ENCODE data around the gene MLPH. TPM values are rescaled to one million over a fixed set of nuclear protein-coding genes. Genes with fewer than 3 reads are reported as not detected.
A peak's percentile ranks its signal among the peaks of the same experiment; 100 is the strongest.
"Not testable (repeated sequence)": the region's sequence is repeated elsewhere in the genome, so short reads cannot be mapped to it uniquely, and the experiment has no call there.

Gene MLPH
- total RNA-seq, 1 donor from 2014 or later, result 34.6 TPM

DNA sequence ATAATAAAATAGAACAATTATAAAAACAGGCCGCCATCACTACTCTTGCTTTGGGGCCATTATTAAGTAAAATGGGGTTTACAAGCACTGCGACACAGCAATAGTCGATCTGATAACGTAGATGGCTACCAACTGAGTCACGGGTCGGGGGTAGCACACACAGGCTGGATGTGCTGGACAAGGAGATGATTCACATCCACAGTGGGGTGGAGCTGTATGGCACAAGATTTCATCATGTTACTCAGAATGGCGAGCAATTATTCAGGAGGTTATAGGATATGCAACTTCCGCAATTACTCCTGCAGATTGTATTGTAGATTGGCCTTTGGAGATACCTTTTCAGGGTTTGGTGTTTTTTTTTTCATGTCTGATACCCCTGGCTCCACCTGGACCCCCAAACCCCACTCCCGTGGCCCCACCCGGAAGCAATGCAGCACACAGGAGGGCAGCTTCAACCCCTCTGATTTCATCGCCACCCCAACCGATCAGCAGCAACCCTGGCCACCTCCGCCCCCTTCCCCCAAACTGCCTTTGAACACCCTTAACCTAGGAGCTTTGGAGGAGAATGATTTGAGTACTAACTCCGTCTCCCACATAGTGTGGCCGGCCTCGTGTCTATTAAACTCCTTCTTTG lies 21.4 kb upstream of the MLPH start:
- Histone ChIP-seq H3K4me3 (no peak overlapping the region), H3K9me3 (no peaks in the 10 kb centered on the region), H3K36me3 (no peaks in the 10 kb centered on the region), H3K27me3 (no peaks in the 10 kb centered on the region), H3K27ac (peak overlapping the region; percentile 63), H3K4me1 (no peaks in the 10 kb centered on the region)
- TF ChIP-seq POLR2AphosphoS5 (IDR thresholded peaks at IDR 0.05; ENCODE audit: insufficient read depth in 1 of 2, low read depth in 1 of 2) (no peak), POLR2A (IDR thresholded peaks at IDR 0.05) (no peak)
- TF ChIP-seq, protein P1, sequence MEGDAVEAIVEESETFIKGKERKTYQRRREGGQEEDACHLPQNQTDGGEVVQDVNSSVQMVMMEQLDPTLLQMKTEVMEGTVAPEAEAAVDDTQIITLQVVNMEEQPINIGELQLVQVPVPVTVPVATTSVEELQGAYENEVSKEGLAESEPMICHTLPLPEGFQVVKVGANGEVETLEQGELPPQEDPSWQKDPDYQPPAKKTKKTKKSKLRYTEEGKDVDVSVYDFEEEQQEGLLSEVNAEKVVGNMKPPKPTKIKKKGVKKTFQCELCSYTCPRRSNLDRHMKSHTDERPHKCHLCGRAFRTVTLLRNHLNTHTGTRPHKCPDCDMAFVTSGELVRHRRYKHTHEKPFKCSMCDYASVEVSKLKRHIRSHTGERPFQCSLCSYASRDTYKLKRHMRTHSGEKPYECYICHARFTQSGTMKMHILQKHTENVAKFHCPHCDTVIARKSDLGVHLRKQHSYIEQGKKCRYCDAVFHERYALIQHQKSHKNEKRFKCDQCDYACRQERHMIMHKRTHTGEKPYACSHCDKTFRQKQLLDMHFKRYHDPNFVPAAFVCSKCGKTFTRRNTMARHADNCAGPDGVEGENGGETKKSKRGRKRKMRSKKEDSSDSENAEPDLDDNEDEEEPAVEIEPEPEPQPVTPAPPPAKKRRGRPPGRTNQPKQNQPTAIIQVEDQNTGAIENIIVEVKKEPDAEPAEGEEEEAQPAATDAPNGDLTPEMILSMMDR (IDR thresholded peaks at IDR 0.05), result no peak
- intact Hi-C loops (cut with DNase I), result no loop called here
- no peak for DNase-seq (ENCODE audit: extremely low spot score in 2 of 2)

DNA sequence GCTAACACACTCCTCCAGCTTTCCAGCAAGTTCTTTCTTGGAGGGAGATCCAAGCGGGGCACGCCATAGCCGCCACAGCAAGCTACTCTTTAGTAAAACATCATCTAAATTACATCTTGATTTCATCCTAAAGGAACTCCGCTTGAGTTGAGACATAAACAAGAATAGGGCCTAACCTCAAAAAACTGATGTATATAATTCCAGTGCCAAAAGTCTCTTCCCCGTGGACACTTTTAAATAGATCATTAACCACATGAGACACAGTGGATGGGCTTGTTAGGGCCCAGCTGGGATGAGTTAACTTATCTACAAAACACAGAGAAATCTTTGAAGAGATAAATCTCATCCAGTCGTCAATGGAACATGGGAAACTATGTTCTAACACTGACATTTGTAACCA lies 20.8 kb upstream of the MLPH start:
- H3K36me3 ChIP-seq, result no peaks in the 10 kb centered on the region
- no peak for DNase-seq (ENCODE audit: extremely low spot score in 2 of 2)
- H3K4me1 ChIP-seq, result no peaks in the 10 kb centered on the region
- H3K27ac ChIP-seq, result peak overlapping the region; percentile 63
- no peak overlapping the region for H3K4me3 ChIP-seq
- no peaks in the 10 kb centered on the region for H3K27me3 ChIP-seq
- intact Hi-C loops (cut with DNase I), result no loop called here
- no peak for TF ChIP-seq POLR2AphosphoS5 (IDR thresholded peaks at IDR 0.05; ENCODE audit: insufficient read depth in 1 of 2, low read depth in 1 of 2)
- TF ChIP-seq POLR2A (IDR thresholded peaks at IDR 0.05), result no peak
- TF ChIP-seq, protein P1 (IDR thresholded peaks at IDR 0.05), result no peak
- H3K9me3 ChIP-seq, result no peaks in the 10 kb centered on the region

DNA sequence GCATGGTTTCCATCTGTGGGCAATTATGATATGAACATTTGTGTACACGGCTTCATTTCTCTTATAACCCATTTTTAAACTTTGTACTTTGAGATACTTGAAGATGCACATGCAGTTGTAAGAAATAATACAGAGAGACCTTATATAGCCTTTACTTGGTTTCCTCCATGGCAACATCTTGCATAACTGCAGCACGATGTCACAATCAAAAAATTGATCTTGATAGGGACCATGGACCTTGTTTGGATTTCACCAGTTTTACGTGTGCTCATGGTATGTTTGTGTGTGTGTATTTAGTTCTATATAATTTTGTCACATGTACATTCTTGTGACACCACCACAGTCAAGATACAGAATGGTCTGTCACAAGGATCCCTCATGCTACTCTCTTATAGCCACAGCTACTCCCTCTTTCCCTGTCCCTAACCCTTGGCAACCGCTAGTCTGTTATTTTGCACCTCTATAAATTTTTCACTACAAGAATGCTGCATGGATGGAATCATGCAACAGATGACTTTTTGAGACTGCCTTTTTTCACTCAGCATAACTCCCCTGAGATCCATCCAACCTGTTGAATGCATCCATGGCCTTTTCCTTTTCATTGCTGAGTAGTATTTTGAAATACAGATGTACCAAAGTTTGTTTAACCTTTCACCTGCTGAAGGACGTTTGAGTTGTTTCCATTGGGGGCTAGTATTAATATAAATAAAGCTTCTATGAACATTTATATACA lies 19.4 kb upstream of the MLPH start:
- DNase-seq (ENCODE audit: extremely low spot score in 2 of 2), result no peak
- no peak for TF ChIP-seq POLR2A (IDR thresholded peaks at IDR 0.05)
- TF ChIP-seq POLR2AphosphoS5 (IDR thresholded peaks at IDR 0.05; ENCODE audit: insufficient read depth in 1 of 2, low read depth in 1 of 2), result no peak
- TF ChIP-seq, protein P1 (IDR thresholded peaks at IDR 0.05), result no peak
- H3K36me3 ChIP-seq, result no peaks in the 10 kb centered on the region
- peaks cover 5% of the 10 kb centered on the region for H3K4me1 ChIP-seq
- no peaks in the 10 kb centered on the region for H3K27me3 ChIP-seq
- no peak overlapping the region for H3K27ac ChIP-seq
- no peaks in the 10 kb centered on the region for H3K9me3 ChIP-seq
- H3K4me3 ChIP-seq, result no peak overlapping the region
- intact Hi-C loops (cut with DNase I), result no loop called here

DNA sequence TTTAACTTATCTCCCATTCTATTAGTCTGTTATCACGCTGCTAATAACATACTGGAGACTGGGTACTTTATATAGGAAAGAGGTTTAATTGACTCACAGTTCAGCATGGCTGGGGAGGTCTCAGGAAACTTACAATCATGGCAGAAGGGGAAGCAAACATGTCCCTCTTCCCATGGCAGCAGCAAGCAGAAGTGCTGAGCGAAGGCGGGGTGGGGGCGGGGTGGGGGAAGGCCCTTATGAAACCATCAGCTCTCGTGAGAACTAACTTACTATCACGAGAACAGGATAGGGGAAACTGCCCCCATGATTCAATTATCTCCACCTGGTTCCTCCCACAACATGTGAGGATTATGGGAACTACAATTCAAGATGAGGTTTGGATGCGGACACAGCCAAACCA lies 17.6 kb upstream of the MLPH start:
- H3K27ac ChIP-seq; H3K27me3 ChIP-seq; H3K9me3 ChIP-seq; DNase-seq (ENCODE audit: extremely low spot score in 2 of 2); H3K36me3 ChIP-seq; intact Hi-C loops (cut with DNase I); H3K4me3 ChIP-seq; H3K4me1 ChIP-seq: not testable (repeated sequence)

DNA sequence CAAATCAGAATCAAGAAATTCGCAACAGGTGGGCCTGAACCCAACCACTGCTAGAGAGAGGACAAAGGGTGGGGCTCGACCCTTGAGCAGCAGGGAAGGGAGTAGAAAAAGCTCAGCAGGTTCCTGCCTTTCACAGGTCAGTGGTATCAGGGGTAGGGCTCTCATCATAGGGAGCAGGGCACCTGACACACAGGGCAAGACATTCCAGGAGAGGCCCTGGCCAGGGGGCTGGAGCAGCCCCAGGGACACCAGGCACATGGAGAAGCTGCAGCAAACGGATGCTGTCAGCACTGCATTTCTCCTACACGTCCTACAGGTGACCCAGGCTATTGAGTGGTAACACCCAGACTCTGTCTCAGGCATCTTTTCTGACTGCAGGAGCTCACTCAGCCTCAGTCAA lies 17.2 kb upstream of the MLPH start:
- Histone ChIP-seq H3K4me3 (no peak overlapping the region), H3K27ac (no peak overlapping the region), H3K9me3 (no peaks in the 10 kb centered on the region), H3K36me3 (no peaks in the 10 kb centered on the region), H3K27me3 (no peaks in the 10 kb centered on the region), H3K4me1 (peaks cover 13% of the 10 kb centered on the region)
- intact Hi-C loops (cut with DNase I), result loop anchor here (5.0 to 10.0 kb wide), 2 partner anchors 58 to 315 kb away; partner anchors contain the start of gene COL6A3
- TF ChIP-seq POLR2AphosphoS5 (IDR thresholded peaks at IDR 0.05; ENCODE audit: insufficient read depth in 1 of 2, low read depth in 1 of 2), result no peak
- DNase-seq (ENCODE audit: extremely low spot score in 2 of 2), result no peak

DNA sequence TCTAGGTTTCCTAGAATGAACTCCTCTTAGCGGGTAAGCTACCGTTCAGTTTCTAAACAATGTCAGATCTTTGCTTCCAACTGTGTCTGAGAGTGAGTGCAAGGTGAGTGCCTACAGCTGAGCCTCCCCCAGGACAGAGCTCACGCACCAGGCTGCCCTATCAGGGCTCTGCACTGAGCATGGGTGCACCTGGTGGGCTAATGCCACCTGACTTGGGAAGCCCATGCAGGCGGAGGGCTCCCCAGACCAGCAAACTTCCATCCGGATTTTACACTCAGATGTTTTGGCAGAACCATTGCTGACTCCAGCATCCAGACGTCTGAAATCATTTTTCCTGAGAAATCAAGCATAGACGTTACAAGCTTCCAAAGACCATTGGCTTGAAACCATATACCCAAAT lies 16.1 kb upstream of the MLPH start:
- peaks cover 18% of the 10 kb centered on the region for H3K4me1 ChIP-seq
- no peaks in the 10 kb centered on the region for H3K27me3 ChIP-seq
- DNase-seq (ENCODE audit: extremely low spot score in 2 of 2), result no peak
- no peaks in the 10 kb centered on the region for H3K36me3 ChIP-seq
- intact Hi-C loops (cut with DNase I), result loop anchor here (5.0 to 10.0 kb wide), 2 partner anchors 59 to 316 kb away; partner anchors contain the start of gene COL6A3
- H3K27ac ChIP-seq, result no peak overlapping the region
- H3K4me3 ChIP-seq, result no peak overlapping the region
- TF ChIP-seq POLR2AphosphoS5 (IDR thresholded peaks at IDR 0.05; ENCODE audit: insufficient read depth in 1 of 2, low read depth in 1 of 2) (no peak), POLR2A (IDR thresholded peaks at IDR 0.05) (no peak)
- TF ChIP-seq, protein P1 (IDR thresholded peaks at IDR 0.05), result no peak
- H3K9me3 ChIP-seq, result no peaks in the 10 kb centered on the region
